Upper lobe of left lung (tissue), 6 donors: ENCODE data around the gene KLK6. TPM values are rescaled to one million over a fixed set of nuclear protein-coding genes. Genes with fewer than 3 reads are reported as not detected.

ENCODE experiments used
- ATAC-seq, 2 donors: fragments of 200-7000 bp; cut with Tn5 transposase; one replicate each; pipeline ENCODE4 v1.9.1; 2022; ENCODE audit warnings: mild to moderate bottlenecking in 2 of 2, moderate library complexity in 2 of 2; ENCODE audit not compliant: low FRiP score in 2 of 2
- DNase-seq, 2 donors: peaks; one replicate each; pipeline ENCODE4 v3.0.0-alpha.2; 2019 to 2020
- H3K27ac ChIP-seq, 4 donors: fragments of 200-600 bp; sonication (generic); one replicate each; pipeline ENCODE4 v1.5.1; 2016 to 2019
- H3K27me3 ChIP-seq, 4 donors: fragments of 200-600 bp; sonication (generic); one replicate each; pipeline ENCODE4 v1.5.1; 2017 to 2019
- H3K36me3 ChIP-seq, 4 donors: fragments of 200-600 bp; sonication (generic); one replicate each; pipeline ENCODE4 v1.5.1; 2016 to 2019
- H3K4me1 ChIP-seq, 4 donors: fragments of 200-600 bp; sonication (generic); one replicate each; pipeline ENCODE4 v1.5.1; 2018 to 2019
- H3K4me3 ChIP-seq, 4 donors: fragments of 200-600 bp; sonication (generic); one replicate each; pipeline ENCODE4 v1.5.1; 2017 to 2019; ENCODE audit warnings: mild to moderate bottlenecking in 2 of 4, moderate library complexity in 1 of 4
- H3K9me3 ChIP-seq, 4 donors: fragments of 200-600 bp; sonication (generic); one replicate each; pipeline ENCODE4 v1.5.1; 2018 to 2019
- CTCF ChIP-seq, 6 experiments: fragments of 450-650 bp in 4 of 6; fragments of 200-600 bp in 2 of 6; sonication (generic) in 2 of 6; IDR thresholded peaks; one replicate each; pipeline ENCODE4 v1.5.1; 2016 to 2019; ENCODE audit warnings: antibody characterized with exemption in 6 of 6
- EP300 ChIP-seq, 4 donors: sonication (generic); formaldehyde crosslinking; IDR thresholded peaks; one replicate each; pipeline ENCODE4 v1.5.1; 2017; ENCODE audit warnings: antibody characterized with exemption in 4 of 4, control low read depth in 2 of 4
- POLR2A ChIP-seq, 4 donors: fragments of 450-650 bp; IDR thresholded peaks; one replicate each; pipeline ENCODE4 v1.5.1; 2016 to 2017; ENCODE audit warnings: antibody characterized with exemption in 4 of 4, mild to moderate bottlenecking in 2 of 4
- POLR2AphosphoS5 ChIP-seq, 2 donors: sonication (generic); formaldehyde crosslinking; IDR thresholded peaks; one replicate each; pipeline ENCODE4 v1.5.1; 2017; ENCODE audit warnings: antibody characterized with exemption in 2 of 2
- WGBS, 2 donors: methylation state at CpG; one replicate each; pipeline ENCODE4 v1.1.5; 2017 to 2018; 5-methylcytosine and 5-hydroxymethylcytosine counted together
- total RNA-seq, 6 donors: library from RNA; depleted of rRNA in 4 of 6; stranded (reverse); fragments of >200 nt in 4 of 6; gene quantifications; one replicate each; pipeline versions ENCODE4 v1.1.0 to v1.2.1, GENCODE V29; 2016 to 2021
- donor health status: DM: no; HTN: no; CAD: no; lungs with moderate emphysema.
- donor health status: DM: no; HTN: yes; CAD: no; lungs with severe emphysema.

Gene KLK6
- total RNA-seq, 6 donors from 2014 or later = not detected

- H3K36me3 ChIP-seq = no peaks in the 10 kb centered on the region
- no peak overlapping the region for H3K27ac ChIP-seq
- H3K4me1 ChIP-seq = peaks cover 0 to 5% (median 0%) of the 10 kb centered on the region in 4 donors
- no peaks in the 10 kb centered on the region for H3K9me3 ChIP-seq
- DNase-seq (no peak), ATAC-seq (no peak)
- 5 to 7% methylated on average over 12 of the region's 12 CpGs for WGBS, 2 donors
- H3K4me3 ChIP-seq = no peak overlapping the region
- TF ChIP-seq POLR2AphosphoS5 (IDR thresholded peaks at IDR 0.05) (no peak), CTCF (IDR thresholded peaks at IDR 0.05) (no peak), EP300 (IDR thresholded peaks at IDR 0.05) (no peak), POLR2A (IDR thresholded peaks at IDR 0.05) (no peak)
- no peaks in the 10 kb centered on the region for H3K27me3 ChIP-seq
These were observed 47.7 kb downstream of the KLK6 start for GRCh38 chr19:50921426-50922316.

- no peaks in the 10 kb centered on the region for H3K36me3 ChIP-seq
- H3K27me3 ChIP-seq = peaks cover 0 to 10% (median 2%) of the 10 kb centered on the region in 4 donors
- ATAC-seq (no peak), DNase-seq (no peak)
- H3K4me3 ChIP-seq = no peak overlapping the region
- TF ChIP-seq EP300 (IDR thresholded peaks at IDR 0.05) (no peak), POLR2AphosphoS5 (IDR thresholded peaks at IDR 0.05) (no peak), CTCF (IDR thresholded peaks at IDR 0.05) (no peak), POLR2A (IDR thresholded peaks at IDR 0.05) (no peak)
- no peaks in the 10 kb centered on the region for H3K4me1 ChIP-seq
- H3K27ac ChIP-seq = no peak overlapping the region
- H3K9me3 ChIP-seq = no peaks in the 10 kb centered on the region
- WGBS, 2 donors = 75 to 76% methylated on average over 2 of the region's 2 CpGs
These were observed 53.3 kb downstream of the KLK6 start for GRCh38 chr19:50916069-50916468.

GRCh38 chr19:50912727-50913716 is 56.4 kb downstream of the KLK6 start:
- no peak for TF ChIP-seq EP300 (IDR thresholded peaks at IDR 0.05)
- no peak for TF ChIP-seq POLR2AphosphoS5 (IDR thresholded peaks at IDR 0.05)
- TF ChIP-seq POLR2A (IDR thresholded peaks at IDR 0.05) = no peak
- no peak for TF ChIP-seq CTCF (IDR thresholded peaks at IDR 0.05)
- Histone ChIP-seq H3K9me3 (no peaks in the 10 kb centered on the region), H3K27ac (no peak overlapping the region), H3K4me3 (no peak overlapping the region), H3K27me3 (peaks cover 0 to 30% (median 12%) of the 10 kb centered on the region in 4 donors), H3K36me3 (no peaks in the 10 kb centered on the region), H3K4me1 (peaks cover 0 to 9% (median 6%) of the 10 kb centered on the region in 4 donors)
- ATAC-seq (peak in 1 of 2 donors; percentile 43), DNase-seq (no peak)
- 9 to 12% methylated on average over 23 to 28 of the region's 29 CpGs for WGBS, 2 donors

GRCh38 chr19:50912102-50912599 is 57.2 kb downstream of the KLK6 start:
- TF ChIP-seq POLR2AphosphoS5 (IDR thresholded peaks at IDR 0.05) = no peak
- TF ChIP-seq POLR2A (IDR thresholded peaks at IDR 0.05) = no peak
- no peak for TF ChIP-seq EP300 (IDR thresholded peaks at IDR 0.05)
- no peak for TF ChIP-seq CTCF (IDR thresholded peaks at IDR 0.05)
- Histone ChIP-seq H3K27me3 (peaks cover 0 to 30% (median 12%) of the 10 kb centered on the region in 4 donors), H3K36me3 (no peaks in the 10 kb centered on the region), H3K4me3 (no peak overlapping the region), H3K27ac (no peak overlapping the region), H3K4me1 (peaks cover 0 to 9% (median 6%) of the 10 kb centered on the region in 4 donors), H3K9me3 (no peaks in the 10 kb centered on the region)
- ATAC-seq = no peak
- peak in 1 of 2 donors; percentile 37 for DNase-seq
- WGBS, 2 donors = 11 to 17% methylated on average over 21 of the region's 21 CpGs
